Measurements from ENCODE around the gene BST2.

Gene BST2

DNA sequence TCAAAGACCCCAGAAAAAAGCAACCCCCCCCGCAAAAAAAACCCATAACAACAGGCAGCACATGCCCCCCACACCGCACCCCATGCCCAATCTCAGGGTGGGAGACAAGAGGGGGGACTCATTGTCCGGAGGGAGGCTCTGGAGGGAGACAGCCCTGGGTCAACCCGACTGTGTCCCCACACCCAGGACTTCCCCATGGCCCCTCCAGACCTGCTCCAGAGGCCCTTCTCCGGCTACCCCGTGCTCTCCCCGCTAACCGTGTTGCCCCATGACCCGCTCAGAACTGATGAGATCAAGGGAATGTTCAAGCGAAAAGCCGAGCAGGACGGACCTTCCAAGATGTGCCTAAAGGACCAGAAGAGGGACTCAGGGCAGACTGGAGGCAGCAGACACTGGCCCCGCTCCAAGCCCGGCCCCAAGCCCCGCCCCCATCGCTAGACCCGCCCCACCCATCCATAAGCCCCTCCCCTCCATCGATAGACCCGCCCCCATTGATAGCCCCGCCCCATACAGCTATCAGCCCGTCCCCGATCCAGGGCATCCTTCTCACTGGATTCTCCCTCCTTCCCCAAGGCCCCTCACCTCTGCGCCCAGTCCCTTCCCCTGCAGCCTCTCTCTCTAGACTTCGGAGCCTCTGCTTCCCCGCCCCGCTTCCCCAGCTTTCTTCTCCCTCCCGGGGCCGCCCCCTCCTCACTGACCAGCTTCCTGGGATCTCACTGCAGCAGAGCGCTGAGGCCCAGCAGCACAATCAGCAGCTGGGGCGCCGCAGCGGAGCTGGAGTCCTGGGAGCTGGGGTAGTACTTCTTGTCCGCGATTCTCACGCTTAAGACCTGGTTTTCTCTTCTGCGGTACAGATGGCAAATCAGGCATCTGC lies 2.2 kb downstream of the BST2 start:
- TF ChIP-seq, protein P1, sequence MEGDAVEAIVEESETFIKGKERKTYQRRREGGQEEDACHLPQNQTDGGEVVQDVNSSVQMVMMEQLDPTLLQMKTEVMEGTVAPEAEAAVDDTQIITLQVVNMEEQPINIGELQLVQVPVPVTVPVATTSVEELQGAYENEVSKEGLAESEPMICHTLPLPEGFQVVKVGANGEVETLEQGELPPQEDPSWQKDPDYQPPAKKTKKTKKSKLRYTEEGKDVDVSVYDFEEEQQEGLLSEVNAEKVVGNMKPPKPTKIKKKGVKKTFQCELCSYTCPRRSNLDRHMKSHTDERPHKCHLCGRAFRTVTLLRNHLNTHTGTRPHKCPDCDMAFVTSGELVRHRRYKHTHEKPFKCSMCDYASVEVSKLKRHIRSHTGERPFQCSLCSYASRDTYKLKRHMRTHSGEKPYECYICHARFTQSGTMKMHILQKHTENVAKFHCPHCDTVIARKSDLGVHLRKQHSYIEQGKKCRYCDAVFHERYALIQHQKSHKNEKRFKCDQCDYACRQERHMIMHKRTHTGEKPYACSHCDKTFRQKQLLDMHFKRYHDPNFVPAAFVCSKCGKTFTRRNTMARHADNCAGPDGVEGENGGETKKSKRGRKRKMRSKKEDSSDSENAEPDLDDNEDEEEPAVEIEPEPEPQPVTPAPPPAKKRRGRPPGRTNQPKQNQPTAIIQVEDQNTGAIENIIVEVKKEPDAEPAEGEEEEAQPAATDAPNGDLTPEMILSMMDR (IDR thresholded peaks at IDR 0.05; ENCODE audit: insufficient read depth, low read length): no peak
- TF ChIP-seq POLR2AphosphoS5 (IDR thresholded peaks at IDR 0.05; ENCODE audit: low read depth) (no peak), GABPA (IDR thresholded peaks at IDR 0.05; ENCODE audit: low read depth) (no peak), SPI1 (IDR thresholded peaks at IDR 0.05; ENCODE audit: borderline replicate concordance, low read depth) (no peak)
- TF ChIP-seq, protein P2, sequence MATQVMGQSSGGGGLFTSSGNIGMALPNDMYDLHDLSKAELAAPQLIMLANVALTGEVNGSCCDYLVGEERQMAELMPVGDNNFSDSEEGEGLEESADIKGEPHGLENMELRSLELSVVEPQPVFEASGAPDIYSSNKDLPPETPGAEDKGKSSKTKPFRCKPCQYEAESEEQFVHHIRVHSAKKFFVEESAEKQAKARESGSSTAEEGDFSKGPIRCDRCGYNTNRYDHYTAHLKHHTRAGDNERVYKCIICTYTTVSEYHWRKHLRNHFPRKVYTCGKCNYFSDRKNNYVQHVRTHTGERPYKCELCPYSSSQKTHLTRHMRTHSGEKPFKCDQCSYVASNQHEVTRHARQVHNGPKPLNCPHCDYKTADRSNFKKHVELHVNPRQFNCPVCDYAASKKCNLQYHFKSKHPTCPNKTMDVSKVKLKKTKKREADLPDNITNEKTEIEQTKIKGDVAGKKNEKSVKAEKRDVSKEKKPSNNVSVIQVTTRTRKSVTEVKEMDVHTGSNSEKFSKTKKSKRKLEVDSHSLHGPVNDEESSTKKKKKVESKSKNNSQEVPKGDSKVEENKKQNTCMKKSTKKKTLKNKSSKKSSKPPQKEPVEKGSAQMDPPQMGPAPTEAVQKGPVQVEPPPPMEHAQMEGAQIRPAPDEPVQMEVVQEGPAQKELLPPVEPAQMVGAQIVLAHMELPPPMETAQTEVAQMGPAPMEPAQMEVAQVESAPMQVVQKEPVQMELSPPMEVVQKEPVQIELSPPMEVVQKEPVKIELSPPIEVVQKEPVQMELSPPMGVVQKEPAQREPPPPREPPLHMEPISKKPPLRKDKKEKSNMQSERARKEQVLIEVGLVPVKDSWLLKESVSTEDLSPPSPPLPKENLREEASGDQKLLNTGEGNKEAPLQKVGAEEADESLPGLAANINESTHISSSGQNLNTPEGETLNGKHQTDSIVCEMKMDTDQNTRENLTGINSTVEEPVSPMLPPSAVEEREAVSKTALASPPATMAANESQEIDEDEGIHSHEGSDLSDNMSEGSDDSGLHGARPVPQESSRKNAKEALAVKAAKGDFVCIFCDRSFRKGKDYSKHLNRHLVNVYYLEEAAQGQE (IDR thresholded peaks at IDR 0.05; ENCODE audit: insufficient replicate concordance, low read depth): no peak
- Histone ChIP-seq H3K4me3 (replicated peaks; ENCODE audit: insufficient read depth, low read length) (no peak overlapping the region), H3K27ac (replicated peaks) (no peak overlapping the region), H3K27me3 (ENCODE audit: insufficient read depth, poor library complexity, severe bottlenecking) (no peaks in the 10 kb centered on the region)
- DNase-seq (ENCODE audit: low read depth in 1 of 2, low spot score in 1 of 2): no peak

DNA sequence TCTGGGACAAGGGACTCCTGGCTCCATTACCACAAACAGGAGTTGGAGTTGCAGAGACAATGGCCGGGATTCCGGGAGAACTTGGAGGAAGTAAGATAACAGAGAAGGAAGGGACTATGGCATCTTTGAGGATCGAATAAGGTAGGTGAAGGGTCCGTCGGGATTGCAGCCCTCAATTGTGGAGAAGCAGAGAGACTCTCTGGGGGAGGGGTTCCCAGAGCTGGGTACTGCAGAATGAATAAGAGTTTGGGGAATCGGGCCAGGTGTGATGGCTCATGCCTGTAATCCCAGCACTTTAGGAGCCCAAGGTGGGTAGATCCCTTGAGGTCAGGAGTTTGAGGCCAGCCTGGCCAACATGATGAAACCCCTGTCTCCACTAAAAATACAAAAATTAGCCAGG lies 3.8 kb downstream of the BST2 start:
- TF ChIP-seq, protein P2 (IDR thresholded peaks at IDR 0.05; ENCODE audit: insufficient replicate concordance, low read depth): no peak
- TF ChIP-seq GABPA (IDR thresholded peaks at IDR 0.05; ENCODE audit: low read depth) (no peak), SPI1 (IDR thresholded peaks at IDR 0.05; ENCODE audit: borderline replicate concordance, low read depth) (no peak), POLR2AphosphoS5 (IDR thresholded peaks at IDR 0.05; ENCODE audit: low read depth) (no peak)
- TF ChIP-seq, protein P1 (IDR thresholded peaks at IDR 0.05; ENCODE audit: insufficient read depth, low read length): no peak
- no peak for DNase-seq (ENCODE audit: low read depth in 1 of 2, low spot score in 1 of 2)
- H3K4me3 ChIP-seq (replicated peaks; ENCODE audit: insufficient read depth, low read length): no peak overlapping the region
- no peak overlapping the region for H3K27ac ChIP-seq (replicated peaks)
- H3K27me3 ChIP-seq (ENCODE audit: insufficient read depth, poor library complexity, severe bottlenecking): no peaks in the 10 kb centered on the region

DNA sequence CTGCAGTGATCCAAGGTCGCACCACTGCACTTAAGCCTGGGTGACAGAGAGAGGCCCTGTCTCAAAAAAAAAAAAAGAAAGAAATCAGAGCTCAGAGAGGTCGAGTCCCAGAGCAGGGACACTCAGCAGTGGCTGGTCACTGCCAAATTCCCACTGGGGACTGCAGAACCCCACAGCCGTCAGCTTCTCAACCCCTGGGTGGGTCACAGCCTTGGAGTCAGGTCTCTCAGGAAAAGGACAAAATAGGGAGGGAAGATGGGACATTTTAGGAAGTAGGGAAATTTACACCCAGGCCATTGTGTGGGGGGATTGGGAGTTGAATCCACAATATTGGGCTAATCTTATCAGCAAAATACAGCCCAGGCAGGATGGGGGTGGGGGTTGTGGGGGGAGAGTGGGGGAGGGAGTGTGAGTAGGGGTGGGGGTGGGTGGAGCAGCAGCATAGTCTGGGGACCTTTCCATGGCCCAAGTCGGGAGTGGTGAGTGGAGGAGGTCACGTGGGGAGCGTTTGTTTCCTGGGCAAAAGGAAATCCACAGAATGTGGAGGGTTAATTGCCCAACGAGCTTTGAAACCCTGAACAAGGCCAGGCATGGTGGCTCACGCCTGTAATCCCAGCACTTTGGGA lies 6.4 kb downstream of the BST2 start:
- Histone ChIP-seq H3K4me3 (replicated peaks; ENCODE audit: insufficient read depth, low read length) (no peak overlapping the region), H3K27me3 (ENCODE audit: insufficient read depth, poor library complexity, severe bottlenecking) (no peaks in the 10 kb centered on the region), H3K27ac (replicated peaks) (no peak overlapping the region)
- TF ChIP-seq SPI1 (IDR thresholded peaks at IDR 0.05; ENCODE audit: borderline replicate concordance, low read depth): no peak
- no peak for TF ChIP-seq GABPA (IDR thresholded peaks at IDR 0.05; ENCODE audit: low read depth)
- TF ChIP-seq, protein P1 (IDR thresholded peaks at IDR 0.05; ENCODE audit: insufficient read depth, low read length): no peak
- TF ChIP-seq, protein P2 (IDR thresholded peaks at IDR 0.05; ENCODE audit: insufficient replicate concordance, low read depth): no peak
- no peak for TF ChIP-seq POLR2AphosphoS5 (IDR thresholded peaks at IDR 0.05; ENCODE audit: low read depth)
- DNase-seq (ENCODE audit: low read depth in 1 of 2, low spot score in 1 of 2): no peak

Data from HL-60 (cell line).